ENCODE measurements around the gene OR2F1. TPM values are rescaled to one million over a fixed set of nuclear protein-coding genes. Genes with fewer than 3 reads are reported as not detected.

Gene OR2F1
- total and polyA plus RNA-seq, 4 donors, result under 0.01 to 0.05 TPM; not detected in 2

DNA sequence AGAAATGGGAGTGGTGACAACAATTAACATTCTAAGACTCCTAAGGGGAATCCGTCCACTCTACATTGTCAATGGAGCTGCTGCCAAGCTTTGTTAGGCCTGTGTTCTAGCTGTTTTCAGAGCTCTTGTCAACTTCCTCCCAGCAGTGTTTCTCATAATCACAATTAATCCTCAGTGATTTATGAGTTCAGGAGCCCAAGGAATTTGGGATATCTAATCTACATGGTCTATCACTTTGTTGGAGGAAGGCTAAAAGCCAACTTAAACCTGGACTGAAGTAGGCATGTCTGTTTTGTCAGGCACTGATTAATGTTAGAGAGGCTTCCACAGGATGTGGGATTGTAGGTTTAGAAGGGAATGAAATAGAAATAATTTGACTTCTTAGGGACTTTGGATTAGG is 29.8 kb upstream of the OR2F1 start:
- no peaks in the 10 kb centered on the region for H3K4me1 ChIP-seq (ENCODE audit: control insufficient read depth in 4 of 4, insufficient read depth in 4 of 4, low read length in 3 of 4)
- H3K36me3 ChIP-seq (ENCODE audit: control insufficient read depth in 4 of 4, insufficient read depth in 3 of 4, low read depth in 1 of 4, low read length in 3 of 4), result no peaks in the 10 kb centered on the region
- no peak overlapping the region for H3K9ac ChIP-seq (ENCODE audit: low read depth in 1 of 2, low read length in 2 of 2)
- H3K4me3 ChIP-seq (ENCODE audit: low read depth in 1 of 3, low read length in 3 of 3), result no peak overlapping the region
- H3K27me3 ChIP-seq (ENCODE audit: control insufficient read depth in 4 of 4, insufficient read depth in 4 of 4, low read length in 3 of 4), result no peaks in the 10 kb centered on the region
- H3K27ac ChIP-seq (ENCODE audit: low read depth in 1 of 2, low read length in 2 of 2), result no peak overlapping the region
- DNase-seq (ENCODE audit: low spot score), result no peak
- 90% methylated on average over 1 of the region's 1 CpG for WGBS
- TF ChIP-seq, protein P1, sequence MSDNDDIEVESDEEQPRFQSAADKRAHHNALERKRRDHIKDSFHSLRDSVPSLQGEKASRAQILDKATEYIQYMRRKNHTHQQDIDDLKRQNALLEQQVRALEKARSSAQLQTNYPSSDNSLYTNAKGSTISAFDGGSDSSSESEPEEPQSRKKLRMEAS (IDR thresholded peaks at IDR 0.05), result no peak
- TF ChIP-seq RXRA (IDR thresholded peaks at IDR 0.05) (no peak), FOXA2 (IDR thresholded peaks at IDR 0.05) (no peak), HNF4G (IDR thresholded peaks at IDR 0.05) (no peak), FOXA1 (IDR thresholded peaks at IDR 0.05) (no peak), TAF1 (conservative IDR thresholded peaks at IDR 0.05) (no peak)
- TF ChIP-seq, protein P2, sequence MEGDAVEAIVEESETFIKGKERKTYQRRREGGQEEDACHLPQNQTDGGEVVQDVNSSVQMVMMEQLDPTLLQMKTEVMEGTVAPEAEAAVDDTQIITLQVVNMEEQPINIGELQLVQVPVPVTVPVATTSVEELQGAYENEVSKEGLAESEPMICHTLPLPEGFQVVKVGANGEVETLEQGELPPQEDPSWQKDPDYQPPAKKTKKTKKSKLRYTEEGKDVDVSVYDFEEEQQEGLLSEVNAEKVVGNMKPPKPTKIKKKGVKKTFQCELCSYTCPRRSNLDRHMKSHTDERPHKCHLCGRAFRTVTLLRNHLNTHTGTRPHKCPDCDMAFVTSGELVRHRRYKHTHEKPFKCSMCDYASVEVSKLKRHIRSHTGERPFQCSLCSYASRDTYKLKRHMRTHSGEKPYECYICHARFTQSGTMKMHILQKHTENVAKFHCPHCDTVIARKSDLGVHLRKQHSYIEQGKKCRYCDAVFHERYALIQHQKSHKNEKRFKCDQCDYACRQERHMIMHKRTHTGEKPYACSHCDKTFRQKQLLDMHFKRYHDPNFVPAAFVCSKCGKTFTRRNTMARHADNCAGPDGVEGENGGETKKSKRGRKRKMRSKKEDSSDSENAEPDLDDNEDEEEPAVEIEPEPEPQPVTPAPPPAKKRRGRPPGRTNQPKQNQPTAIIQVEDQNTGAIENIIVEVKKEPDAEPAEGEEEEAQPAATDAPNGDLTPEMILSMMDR (IDR thresholded peaks at IDR 0.05; ENCODE audit: low read depth, low read length, missing input control), result no peak
- H3K9me3 ChIP-seq (ENCODE audit: control insufficient read depth in 4 of 4, low read length in 3 of 4), result no peaks in the 10 kb centered on the region

DNA sequence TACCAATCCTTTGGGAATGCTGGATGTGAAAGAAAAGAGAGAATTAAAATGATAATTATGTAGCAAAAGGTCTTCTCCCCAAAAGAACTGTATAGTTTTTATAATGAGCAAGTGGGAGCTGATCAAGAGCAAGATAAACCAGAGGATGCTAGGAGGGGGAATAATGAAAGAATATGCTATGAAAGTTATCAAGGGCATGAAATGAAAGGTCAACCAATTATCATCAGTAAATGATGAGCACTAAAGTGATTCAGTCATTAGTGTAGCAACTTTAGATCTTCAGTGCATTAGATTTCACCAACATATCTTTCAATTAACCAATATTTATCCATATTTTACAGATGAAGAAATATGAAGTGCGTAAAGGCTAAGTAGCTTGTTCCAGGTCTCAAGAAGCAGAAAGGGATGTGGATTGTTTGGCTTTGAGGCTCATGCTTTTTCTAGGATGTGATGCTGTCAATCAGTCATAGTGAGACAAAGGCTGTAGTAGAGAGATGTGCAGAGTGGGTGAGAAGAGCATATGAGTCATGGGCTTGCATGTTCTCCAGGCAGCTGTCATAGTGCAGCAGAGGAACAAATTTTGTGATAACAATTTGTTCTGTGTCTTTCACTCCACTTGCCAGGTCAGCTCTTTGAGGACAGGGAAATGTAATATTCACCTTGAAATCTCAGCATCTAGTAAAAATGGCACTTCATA is 25.3 kb upstream of the OR2F1 start:
- no peak for DNase-seq (ENCODE audit: low spot score)
- TF ChIP-seq, protein P3, sequence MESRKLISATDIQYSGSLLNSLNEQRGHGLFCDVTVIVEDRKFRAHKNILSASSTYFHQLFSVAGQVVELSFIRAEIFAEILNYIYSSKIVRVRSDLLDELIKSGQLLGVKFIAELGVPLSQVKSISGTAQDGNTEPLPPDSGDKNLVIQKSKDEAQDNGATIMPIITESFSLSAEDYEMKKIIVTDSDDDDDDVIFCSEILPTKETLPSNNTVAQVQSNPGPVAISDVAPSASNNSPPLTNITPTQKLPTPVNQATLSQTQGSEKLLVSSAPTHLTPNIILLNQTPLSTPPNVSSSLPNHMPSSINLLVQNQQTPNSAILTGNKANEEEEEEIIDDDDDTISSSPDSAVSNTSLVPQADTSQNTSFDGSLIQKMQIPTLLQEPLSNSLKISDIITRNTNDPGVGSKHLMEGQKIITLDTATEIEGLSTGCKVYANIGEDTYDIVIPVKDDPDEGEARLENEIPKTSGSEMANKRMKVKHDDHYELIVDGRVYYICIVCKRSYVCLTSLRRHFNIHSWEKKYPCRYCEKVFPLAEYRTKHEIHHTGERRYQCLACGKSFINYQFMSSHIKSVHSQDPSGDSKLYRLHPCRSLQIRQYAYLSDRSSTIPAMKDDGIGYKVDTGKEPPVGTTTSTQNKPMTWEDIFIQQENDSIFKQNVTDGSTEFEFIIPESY (IDR thresholded peaks at IDR 0.05), result no peak
- TF ChIP-seq YY1 (IDR thresholded peaks at IDR 0.05) (no peak), RAD21 (IDR thresholded peaks at IDR 0.05) (no peak), SP1 (IDR thresholded peaks at IDR 0.05) (no peak), HNF4G (IDR thresholded peaks at IDR 0.05) (no peak), JUND (IDR thresholded peaks at IDR 0.05) (no peak)
- TF ChIP-seq, protein P1 (IDR thresholded peaks at IDR 0.05), result no peak
- Histone ChIP-seq H3K9ac (ENCODE audit: low read depth in 1 of 2, low read length in 2 of 2) (no peak overlapping the region), H3K9me3 (ENCODE audit: control insufficient read depth in 4 of 4, low read length in 3 of 4) (no peaks in the 10 kb centered on the region), H3K27me3 (ENCODE audit: control insufficient read depth in 4 of 4, insufficient read depth in 4 of 4, low read length in 3 of 4) (no peaks in the 10 kb centered on the region), H3K4me1 (ENCODE audit: control insufficient read depth in 4 of 4, insufficient read depth in 4 of 4, low read length in 3 of 4) (no peaks in the 10 kb centered on the region), H3K36me3 (ENCODE audit: control insufficient read depth in 4 of 4, insufficient read depth in 3 of 4, low read depth in 1 of 4, low read length in 3 of 4) (no peaks in the 10 kb centered on the region), H3K4me3 (ENCODE audit: low read depth in 1 of 3, low read length in 3 of 3) (no peak overlapping the region), H3K27ac (ENCODE audit: low read depth in 1 of 2, low read length in 2 of 2) (no peak overlapping the region)
- 93% methylated on average over 1 of the region's 1 CpG for WGBS

DNA sequence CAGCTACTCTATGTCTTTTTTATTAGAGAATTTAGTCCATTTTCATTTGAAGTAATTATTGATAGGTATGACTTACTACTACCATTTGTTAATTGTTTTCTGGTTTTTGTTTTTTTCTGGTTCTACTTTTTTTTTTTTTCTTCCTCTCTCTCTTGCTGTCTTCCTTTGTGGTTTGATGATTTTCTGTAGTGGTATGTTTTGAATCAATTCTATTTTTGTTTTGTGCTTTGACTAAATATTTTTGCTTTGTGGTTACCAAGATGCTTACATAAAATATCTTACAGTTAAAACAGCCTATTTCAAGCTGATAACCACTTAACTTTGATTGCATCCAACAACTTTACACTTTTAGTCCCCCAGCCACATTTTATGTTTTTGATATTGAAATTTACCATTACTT is 22.9 kb upstream of the OR2F1 start:
- H3K9ac ChIP-seq (ENCODE audit: low read depth in 1 of 2, low read length in 2 of 2), result no peak overlapping the region
- no peaks in the 10 kb centered on the region for H3K9me3 ChIP-seq (ENCODE audit: control insufficient read depth in 4 of 4, low read length in 3 of 4)
- DNase-seq (ENCODE audit: low spot score), result no peak
- no peaks in the 10 kb centered on the region for H3K4me1 ChIP-seq (ENCODE audit: control insufficient read depth in 4 of 4, insufficient read depth in 4 of 4, low read length in 3 of 4)
- H3K4me3 ChIP-seq (ENCODE audit: low read depth in 1 of 3, low read length in 3 of 3), result no peak overlapping the region
- no peaks in the 10 kb centered on the region for H3K36me3 ChIP-seq (ENCODE audit: control insufficient read depth in 4 of 4, insufficient read depth in 3 of 4, low read depth in 1 of 4, low read length in 3 of 4)
- no peaks in the 10 kb centered on the region for H3K27me3 ChIP-seq (ENCODE audit: control insufficient read depth in 4 of 4, insufficient read depth in 4 of 4, low read length in 3 of 4)
- no peak overlapping the region for H3K27ac ChIP-seq (ENCODE audit: low read depth in 1 of 2, low read length in 2 of 2)
- TF ChIP-seq, protein P4, sequence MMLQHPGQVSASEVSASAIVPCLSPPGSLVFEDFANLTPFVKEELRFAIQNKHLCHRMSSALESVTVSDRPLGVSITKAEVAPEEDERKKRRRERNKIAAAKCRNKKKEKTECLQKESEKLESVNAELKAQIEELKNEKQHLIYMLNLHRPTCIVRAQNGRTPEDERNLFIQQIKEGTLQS (IDR thresholded peaks at IDR 0.05), result no peak
- TF ChIP-seq GABPA (IDR thresholded peaks at IDR 0.05 in 1 of 2, conservative IDR thresholded peaks at IDR 0.05 in 1 of 2) (no peak), EGR1 (IDR thresholded peaks at IDR 0.05; ENCODE audit: low read depth in 2 of 2) (no peak), YY1 (IDR thresholded peaks at IDR 0.05) (no peak)
- TF ChIP-seq, protein P2 (IDR thresholded peaks at IDR 0.05; ENCODE audit: low read depth, low read length, missing input control), result no peak
- TF ChIP-seq, protein P3 (IDR thresholded peaks at IDR 0.05), result no peak
